GM19372 (cell line): ENCODE results near the gene CERT1.

Experiments used
- ATAC-seq: cut with Tn5 transposase; IDR thresholded peaks from one replicate; pipeline ENCODE4 v1.9.1; 2021; ENCODE audit warnings: mild to moderate bottlenecking, low read depth, moderate library complexity; ENCODE audit not compliant: unreplicated experiment

The CERT1 gene

DNA sequence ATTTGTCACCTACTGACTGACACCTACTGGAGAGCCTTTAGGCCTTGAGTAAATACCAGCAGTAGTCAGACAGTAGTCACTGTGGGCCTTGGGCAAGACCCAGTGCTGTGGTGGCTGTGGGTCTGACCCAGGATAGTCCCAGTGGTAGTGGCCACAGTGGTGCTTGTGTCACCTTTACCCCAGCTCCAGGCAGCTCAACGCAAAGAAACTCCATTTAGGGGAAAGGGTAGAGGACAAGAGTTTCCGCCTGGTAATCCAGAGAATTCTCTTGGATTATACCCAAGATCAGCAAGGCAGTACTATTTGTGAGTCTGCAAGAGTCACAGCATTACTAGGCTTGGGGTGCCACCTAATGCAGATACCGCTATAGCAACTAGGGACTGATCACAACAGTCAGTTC lies 28.9 kb downstream of the CERT1 start:
- ATAC-seq = no peak

DNA sequence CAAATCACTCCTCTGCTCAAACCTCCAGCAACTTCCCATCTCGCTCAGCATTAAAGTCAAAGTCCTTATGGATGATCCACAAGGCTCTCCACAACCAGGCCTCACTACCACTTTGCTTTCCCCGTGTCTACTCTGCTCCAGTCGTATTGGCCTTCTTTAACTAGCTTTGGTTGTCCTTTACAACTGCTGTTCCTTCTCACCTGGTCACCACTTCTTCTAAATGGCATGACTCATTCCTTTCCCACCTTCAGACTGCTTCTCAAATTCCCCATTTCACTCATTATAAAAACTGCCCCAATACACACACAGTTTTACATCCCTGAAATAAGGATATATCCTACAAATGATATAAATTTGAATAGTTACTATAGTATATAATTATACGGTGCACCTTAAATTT lies 30.4 kb downstream of the CERT1 start:
- no peak for ATAC-seq

DNA sequence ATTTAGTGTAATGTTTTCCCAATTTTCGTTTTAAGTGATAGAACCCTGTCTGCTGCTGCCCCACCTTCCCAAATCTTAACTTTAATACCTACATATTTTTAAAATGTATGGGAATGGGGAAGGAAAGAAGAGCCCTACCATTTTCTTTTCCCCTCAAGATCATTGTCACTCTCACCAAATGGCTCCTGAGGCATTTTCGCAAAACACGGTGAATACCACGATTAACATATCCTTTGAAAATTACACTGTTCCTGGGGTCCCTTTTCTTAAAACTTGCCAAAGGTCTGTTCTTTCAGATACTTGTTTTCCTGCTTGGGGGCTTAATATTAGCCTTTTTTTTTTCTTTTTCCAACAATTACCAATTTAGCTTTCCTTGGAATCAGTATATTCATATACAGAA lies 36.1 kb downstream of the CERT1 start:
- no peak for ATAC-seq

DNA sequence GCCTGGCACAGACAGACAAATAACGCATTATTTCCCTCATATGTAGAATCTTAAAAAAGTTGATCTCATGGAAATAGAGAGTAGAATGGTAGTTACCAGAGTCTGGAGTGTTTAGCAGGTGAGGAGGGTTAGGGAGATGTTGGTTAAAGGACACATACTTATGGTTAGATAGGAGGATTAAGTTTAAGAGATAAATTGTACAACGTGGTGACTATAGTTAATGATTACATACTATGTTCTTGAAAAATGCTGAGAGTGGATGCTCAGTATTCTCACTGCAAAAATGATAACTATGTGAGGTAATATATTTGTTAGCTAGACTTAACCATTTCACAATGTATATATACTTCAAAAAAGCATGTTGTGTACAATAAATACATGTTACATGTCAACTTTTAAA lies 38.0 kb downstream of the CERT1 start:
- ATAC-seq = no peak

DNA sequence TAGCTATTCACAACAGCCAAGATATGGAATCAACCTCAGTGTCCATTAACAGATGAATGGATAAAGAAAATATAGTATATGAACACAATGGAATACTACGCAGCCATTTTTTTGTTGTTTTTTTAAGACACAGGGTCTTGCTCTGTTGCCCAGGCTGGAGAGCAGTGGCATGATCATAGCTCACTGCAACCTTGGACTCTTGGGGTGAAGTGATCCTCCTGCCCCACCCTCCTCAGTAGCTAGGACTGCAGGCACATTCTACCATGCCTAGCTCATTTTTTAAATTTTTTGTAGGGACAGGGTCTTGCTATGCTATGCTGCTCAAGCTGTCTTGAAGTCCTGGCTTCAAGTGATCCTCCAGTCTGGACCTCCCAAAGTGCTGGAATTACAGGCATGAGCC lies 38.5 kb downstream of the CERT1 start:
- ATAC-seq = no peak

DNA sequence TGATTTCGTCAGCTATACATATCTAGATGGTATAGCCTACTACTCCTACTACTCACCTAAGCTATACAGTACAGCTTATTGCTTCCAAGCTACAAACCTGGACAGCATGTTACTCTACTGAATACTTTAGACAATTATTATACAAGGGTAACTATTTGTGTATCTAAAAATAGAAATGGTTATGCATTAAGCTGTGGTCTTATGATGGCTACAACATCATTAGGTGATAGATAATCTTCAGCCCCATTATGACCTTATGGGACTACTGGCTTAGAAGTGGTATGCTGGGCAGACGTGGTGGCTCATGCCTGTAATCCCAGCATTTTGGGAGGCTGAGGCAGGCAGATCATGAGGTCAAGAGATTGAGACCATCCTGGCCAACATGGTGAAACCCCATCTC lies 40.2 kb downstream of the CERT1 start:
- no peak for ATAC-seq

DNA sequence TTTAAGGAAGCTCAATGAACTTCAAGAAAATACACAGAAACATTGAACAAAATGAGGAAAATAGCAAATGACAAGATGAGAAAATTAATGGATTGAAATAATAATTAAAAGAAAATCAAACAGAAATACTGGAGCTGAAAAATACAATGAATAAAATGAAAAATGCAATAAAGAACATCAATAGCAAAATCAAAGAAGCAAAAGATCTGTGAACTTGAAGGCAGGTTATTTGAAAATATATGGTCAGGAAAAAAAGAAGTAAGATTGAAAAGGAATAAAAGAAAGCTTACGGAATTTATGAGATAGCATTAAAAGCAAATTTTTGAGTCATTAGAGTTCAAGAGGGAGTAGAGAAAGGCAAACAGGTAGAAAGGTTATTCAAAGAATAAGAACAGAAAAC lies 42.4 kb downstream of the CERT1 start:
- no peak for ATAC-seq

DNA sequence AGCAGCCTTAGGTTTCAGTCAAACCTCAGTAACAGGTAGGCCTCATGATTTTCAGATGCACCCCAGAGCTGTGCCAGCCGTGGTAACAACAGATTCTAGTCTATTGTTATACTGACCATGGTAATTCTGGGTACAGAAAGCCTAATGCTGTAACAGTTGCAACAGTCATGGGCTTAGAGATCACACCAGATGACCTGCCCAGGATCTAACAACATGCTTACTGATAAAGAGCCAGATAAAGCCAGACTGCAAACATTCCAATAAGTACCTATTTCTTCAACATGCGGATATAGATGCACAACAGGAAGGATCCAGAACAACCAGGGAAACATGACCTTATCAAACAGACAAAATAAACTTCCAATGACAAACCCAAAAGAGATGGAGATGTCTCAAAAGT lies 42.8 kb downstream of the CERT1 start:
- no peak for ATAC-seq

DNA sequence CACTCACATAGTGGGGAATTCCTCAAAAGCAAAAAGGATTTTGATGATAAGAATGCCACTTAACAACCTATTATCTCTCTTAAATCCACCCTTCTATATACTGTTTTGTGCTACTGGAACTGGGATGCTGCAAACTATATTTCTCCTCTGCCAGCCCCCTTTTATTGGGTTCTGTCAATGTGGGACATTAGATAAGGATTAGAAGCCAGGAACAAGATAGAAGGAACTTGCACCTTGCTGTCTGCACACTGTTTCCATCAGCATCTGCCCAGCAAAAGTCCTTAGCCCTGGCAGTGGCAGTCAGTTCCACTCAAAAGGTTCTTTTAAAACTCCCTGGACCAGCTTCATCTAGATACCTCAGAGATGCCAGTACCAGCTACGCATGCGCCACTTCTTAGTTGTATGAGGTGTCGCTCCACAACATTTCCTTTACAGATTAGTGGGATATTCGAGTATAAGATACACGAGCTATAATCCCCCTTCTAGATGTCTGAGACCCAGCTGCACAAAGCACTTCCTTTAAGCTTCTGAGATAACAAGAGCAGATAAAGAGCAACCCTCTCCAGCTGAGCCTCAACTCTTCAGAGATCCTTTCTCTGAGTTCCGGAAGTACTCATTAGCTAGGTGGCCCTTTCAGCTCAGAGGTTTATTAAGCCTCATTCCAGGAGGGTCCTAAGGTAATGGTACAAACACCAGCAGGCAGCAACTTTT lies 45.3 kb downstream of the CERT1 start:
- no peak for ATAC-seq

DNA sequence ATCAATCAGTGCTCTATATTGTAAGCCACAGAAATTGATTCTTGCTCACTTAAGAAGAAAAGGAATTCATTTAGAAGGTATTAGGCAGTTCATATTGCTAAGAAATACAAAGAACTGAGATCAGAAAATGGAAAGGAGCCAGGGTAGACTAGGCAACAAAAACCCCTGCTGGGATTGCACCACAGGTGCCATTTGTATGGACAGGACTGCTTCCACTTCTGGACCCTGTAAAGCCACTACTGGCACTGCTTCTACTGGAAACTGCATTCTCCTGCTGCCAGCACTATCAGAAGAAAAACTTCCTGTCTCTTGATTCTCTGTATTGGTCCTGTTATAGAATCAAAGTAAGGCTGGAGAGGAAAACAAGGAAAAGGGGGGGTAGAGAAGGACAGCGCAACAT lies 45.9 kb downstream of the CERT1 start:
- ATAC-seq = no peak

DNA sequence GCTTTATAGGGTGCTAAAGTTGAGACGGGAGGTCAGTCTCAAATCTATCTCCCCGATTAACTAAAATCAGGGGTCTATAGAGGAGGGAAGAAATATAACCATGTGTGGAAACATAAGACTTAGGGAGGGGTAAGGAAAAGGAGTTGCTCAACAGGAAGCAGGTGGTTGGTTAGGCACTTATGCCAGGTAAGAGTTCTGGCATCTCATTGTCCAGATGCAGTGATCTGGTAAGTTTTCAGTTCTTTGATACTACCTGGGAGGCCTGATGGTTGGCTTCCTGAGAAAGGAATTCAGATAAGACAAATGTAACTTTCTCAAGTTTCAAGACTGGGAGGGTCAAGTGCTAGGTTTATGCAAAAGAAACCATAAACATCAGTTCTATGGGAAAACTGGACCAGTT lies 47.7 kb downstream of the CERT1 start:
- no peak for ATAC-seq

DNA sequence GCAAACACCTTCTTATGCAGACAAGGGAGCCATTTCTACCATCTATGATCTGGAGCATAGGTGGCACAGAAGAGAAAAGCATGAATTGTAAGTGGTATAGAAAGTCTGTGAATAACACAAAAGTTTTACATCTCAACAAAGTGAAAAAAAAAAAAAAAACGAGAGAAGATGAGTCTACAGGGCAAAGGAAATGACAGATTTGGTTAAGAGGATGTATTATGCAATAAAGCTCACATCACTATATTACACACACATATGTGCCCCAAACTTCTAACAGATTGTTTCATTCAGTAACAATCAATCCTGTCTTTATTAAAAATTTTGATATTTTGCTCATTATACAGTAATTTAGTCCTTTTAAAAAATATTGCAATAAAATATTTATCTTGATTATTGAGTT lies 49.8 kb downstream of the CERT1 start:
- ATAC-seq = no peak

DNA sequence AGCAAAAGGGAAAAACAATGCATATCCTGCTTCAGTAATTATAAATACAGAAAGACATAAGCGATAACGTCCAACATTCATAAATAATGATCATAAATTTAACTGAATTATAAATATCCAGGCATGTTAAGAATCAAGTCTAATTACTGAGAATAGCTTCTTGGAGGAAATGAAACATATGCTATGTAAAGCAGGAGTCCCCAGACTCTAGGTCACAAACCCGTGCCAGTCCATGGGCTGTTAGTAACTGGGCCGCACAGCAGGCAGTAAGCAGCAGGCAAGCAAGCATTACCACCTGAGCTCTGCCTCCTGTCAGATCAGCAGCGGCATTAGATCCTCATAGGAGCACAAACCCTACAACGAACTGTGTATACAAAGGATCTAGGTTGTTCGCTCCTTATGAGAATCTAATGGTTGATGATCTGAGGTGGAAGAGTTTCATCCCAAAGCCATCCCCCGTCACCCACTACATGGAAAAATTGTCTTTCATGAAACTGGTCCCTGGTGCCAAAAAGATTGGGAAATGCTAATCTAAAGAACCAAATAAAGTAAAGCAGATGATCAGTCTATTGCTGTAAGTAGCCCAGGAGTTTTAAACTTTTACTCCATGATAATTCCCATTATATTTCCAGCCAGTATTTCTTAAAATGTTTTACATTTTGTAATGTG lies 50.4 kb downstream of the CERT1 start:
- peak; percentile 73 for ATAC-seq

DNA sequence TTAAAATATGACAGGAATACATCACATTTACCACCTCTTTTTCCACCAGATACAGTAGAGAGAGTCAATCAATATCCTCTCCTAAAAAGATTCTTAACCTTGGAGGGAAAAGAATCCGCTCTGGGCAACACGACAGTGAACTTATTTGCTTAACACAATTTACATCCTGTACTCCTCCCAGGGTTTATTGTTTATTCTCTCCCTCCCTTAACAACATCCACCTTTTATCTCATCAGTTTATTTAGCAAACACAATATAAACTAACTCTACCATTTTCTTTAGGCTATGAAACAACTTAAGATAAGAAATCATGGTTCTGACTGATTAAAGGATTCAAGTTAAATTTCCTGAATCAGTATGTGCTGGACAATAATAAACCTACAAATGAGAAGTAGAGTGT lies 50.9 kb downstream of the CERT1 start:
- ATAC-seq = no peak

DNA sequence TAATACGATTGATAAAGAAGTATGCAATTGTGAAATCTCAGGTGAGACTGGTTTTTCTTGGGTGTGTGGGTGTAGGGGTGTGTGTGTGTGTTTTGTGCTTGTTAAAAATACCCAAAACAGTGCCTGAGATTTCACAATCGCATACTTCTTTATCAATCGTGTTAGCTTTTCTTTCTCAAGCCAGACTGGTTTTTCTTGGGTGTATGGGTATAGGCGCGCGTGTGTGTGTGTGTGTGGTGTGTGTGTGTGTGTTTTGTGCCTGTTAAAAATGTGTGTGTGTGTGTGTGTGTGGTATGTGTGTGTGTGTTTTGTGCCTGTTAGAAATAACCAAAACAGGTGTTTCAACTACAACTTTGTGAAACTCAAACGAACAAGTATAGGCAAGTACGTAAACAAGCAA lies 53.7 kb downstream of the CERT1 start:
- ATAC-seq = no peak

DNA sequence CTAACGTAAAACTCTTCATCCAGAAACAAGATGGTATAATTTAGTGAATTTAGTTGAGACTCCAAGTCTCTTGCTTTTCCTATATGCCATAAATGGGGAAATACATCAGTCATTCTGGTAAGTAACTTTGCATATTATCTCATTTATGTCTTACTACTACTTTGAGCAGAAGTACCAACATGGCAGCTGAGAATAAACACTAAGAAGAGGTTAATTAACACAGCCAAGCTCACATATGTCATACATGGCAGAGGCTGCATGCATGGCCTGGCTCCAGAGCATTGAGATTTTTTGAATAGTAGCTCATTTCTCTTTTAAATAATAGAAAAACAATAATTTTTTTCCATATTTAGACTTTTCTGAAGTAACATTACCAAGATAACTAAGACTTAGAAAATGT lies 54.3 kb downstream of the CERT1 start:
- ATAC-seq = no peak

DNA sequence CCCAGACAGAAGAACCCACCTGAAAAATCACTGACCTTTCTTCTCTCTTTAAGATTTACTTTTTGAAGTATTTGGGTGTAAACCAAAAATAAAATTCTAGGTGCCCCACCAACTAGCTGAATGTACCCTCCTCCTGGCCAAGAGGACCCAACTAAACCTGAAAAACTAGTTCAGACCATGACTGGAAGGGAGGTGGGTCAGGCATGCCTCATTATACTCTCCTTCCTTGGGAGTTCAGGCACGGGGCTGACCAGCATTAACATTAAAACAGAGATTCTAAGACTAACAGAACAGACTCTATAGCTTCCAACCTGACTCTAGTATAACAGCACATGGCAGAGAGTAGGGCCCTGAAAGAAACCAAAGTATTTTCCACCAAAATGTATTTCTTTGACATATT lies 61.4 kb downstream of the CERT1 start:
- ATAC-seq = no peak

DNA sequence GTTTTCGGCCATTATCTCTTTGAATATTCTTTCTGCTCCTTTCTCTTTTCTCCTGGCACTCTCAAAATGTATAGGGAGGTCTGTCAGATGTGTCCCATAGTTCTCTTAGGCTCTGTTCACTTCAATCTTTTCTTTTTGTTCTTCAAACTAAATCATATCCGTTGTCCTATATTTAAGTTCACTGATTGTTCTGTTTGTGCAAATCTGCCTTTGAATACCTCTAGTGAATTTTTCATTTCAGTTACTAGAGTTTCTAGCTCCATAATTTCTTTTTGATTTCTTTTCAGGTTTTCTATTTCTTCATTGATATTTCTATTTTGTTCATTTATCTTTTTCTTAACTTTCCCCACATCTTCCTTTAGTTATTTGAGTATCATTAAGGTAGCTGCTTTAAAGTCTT lies 65.4 kb downstream of the CERT1 start:
- no peak for ATAC-seq

DNA sequence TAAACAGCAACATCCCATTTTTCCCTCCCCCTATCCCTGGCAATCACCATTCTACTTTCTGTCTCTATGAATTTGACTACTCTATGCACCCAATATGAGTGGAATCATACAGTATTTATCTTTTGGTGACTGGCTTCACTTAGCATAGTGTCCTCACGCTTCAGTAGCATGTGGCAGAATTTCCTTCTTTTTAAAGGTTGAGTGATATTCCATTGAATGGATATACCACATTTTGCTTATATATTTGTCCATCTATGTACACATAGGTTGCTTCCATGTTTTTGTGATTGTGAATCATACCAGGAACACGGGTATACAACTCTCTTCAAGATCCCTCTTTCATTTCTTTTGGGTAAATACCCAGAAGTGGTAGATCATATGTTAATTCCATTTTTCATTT lies 69.9 kb downstream of the CERT1 start:
- ATAC-seq = no peak

DNA sequence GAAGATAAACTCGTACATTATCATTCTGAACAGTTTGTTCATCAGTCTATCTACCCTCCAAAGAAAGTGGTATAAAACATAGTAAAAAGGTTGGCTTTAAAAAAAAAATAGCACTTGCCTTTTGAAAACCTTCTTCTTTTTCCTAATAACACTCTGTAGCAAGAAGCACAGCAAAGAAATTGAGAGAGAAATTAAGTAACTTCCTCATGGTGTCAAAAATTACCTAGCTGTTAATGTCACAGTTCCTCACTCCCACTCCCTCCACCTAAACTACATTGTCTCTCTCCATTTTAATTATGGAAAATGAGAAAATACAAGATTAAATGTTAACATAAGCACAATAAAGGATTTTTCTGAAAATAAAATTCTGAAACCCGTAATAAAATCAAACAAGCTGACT lies 72.2 kb downstream of the CERT1 start:
- ATAC-seq = no peak

DNA sequence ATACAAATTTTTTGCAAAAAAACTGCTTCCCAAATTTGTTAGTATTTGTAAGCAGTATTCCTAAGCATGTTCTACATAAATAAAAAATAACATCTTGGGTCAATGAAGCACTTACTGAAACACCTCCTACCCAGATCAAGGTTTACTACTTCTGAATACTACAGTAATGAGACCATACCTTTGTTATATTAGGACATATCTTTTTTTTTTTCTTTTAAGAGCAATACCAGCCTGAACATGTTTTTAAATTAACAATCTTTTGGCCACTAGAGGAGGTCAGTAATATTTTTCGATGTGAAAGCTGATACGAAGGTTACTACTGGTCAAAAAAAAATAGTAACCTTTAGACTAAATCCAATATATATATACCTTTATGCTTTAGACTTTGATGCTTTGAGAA lies 72.7 kb downstream of the CERT1 start:
- ATAC-seq = no peak

DNA sequence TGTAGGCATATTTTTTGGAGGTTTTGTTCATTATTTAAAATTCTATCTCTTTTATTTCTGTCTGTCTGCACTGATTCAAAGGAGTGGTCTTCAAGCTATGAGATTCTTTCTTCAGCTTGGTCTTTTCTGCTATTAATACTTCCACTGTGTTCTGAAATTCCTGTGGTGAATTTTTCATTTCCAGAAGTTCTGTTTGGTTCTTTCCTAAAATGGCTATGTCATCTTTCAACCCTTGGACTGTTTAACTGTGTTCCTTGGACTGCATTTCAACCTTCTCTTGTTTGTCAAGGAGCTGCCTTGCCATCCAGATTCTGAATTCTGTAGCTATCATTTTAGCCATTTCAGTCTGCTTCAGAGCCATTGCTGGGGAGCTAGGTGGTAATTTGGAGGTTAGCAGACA lies 76.3 kb downstream of the CERT1 start:
- ATAC-seq = no peak
